Adipocyte (in vitro differentiated cells): ENCODE results near the gene SEC63.
"Not testable (repeated sequence)": the region's sequence is repeated elsewhere in the genome, so short reads cannot be mapped to it uniquely, and the experiment has no call there.

Source experiments
- DNase-seq: peaks from one replicate; pipeline ENCODE4 v3.0.0-alpha.2; 2015; ENCODE audit warnings: low read depth
- H3K27me3 ChIP-seq: replicated peaks from 2 replicates; pipeline ENCODE4 v1.7.0; 2013; ENCODE audit warnings: mild to moderate bottlenecking, low read length, moderate library complexity; ENCODE audit not compliant: control insufficient read depth, insufficient read depth
- H3K36me3 ChIP-seq: 2 replicates; pipeline ENCODE4 v1.7.0; 2013; ENCODE audit warnings: low read length, mild to moderate bottlenecking, moderate library complexity; ENCODE audit not compliant: control insufficient read depth, insufficient read depth, severe bottlenecking
- H3K4me1 ChIP-seq: 2 replicates; pipeline ENCODE4 v1.7.0; 2013; ENCODE audit warnings: mild to moderate bottlenecking, low read length, moderate library complexity; ENCODE audit not compliant: control insufficient read depth, insufficient read depth
- H3K4me3 ChIP-seq: 2 replicates; pipeline ENCODE4 v1.7.0; 2013; ENCODE audit warnings: mild to moderate bottlenecking, low read length, moderate library complexity
- H3K9ac ChIP-seq: 2 replicates; pipeline ENCODE4 v1.7.0; 2013; ENCODE audit warnings: mild to moderate bottlenecking, low read length, moderate library complexity
- H3K9me3 ChIP-seq: 2 replicates; pipeline ENCODE4 v1.7.0; 2013; ENCODE audit warnings: mild to moderate bottlenecking, low read length, moderate library complexity; ENCODE audit not compliant: control insufficient read depth

SEC63 gene

GRCh38 chr6:107943626-107944439 is 14.2 kb downstream of the SEC63 start:
- no peaks in the 10 kb centered on the region for H3K27me3 ChIP-seq
- H3K4me3 ChIP-seq = no peak overlapping the region
- no peak overlapping the region for H3K9ac ChIP-seq
- peaks cover 8% of the 10 kb centered on the region for H3K4me1 ChIP-seq
- no peaks in the 10 kb centered on the region for H3K9me3 ChIP-seq
- DNase-seq = no peak
- no peaks in the 10 kb centered on the region for H3K36me3 ChIP-seq

GRCh38 chr6:107942142-107942541 is 15.9 kb downstream of the SEC63 start:
- DNase-seq = no peak
- Histone ChIP-seq H3K9me3 (no peaks in the 10 kb centered on the region), H3K9ac (no peak overlapping the region), H3K27me3 (no peaks in the 10 kb centered on the region), H3K4me1 (peaks cover 8% of the 10 kb centered on the region), H3K36me3 (no peaks in the 10 kb centered on the region), H3K4me3 (no peak overlapping the region)

GRCh38 chr6:107941627-107942026 is 16.4 kb downstream of the SEC63 start:
- no peak overlapping the region for H3K4me3 ChIP-seq
- no peaks in the 10 kb centered on the region for H3K36me3 ChIP-seq
- no peaks in the 10 kb centered on the region for H3K9me3 ChIP-seq
- no peak for DNase-seq
- no peak overlapping the region for H3K9ac ChIP-seq
- H3K4me1 ChIP-seq = peaks cover 8% of the 10 kb centered on the region
- H3K27me3 ChIP-seq = no peaks in the 10 kb centered on the region

DNA sequence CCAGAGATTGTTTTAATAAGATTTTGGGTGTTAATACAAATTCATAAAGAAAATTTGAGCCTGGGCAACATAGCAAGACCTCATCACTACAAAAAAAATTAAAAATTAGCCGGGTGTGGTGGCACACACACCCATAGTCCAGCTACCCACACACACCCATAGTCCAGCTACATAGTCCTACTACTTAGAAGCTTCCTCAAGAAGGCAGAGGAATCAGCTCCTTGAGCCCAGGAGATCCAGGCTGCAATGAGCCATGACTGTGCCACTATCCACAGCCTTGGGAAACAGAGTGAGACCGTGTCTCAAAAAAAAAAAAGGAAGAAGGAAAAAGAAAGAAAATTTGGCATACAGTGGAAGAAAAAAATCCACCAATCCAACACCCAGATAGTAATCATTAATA is 16.8 kb downstream of the SEC63 start:
- Histone ChIP-seq H3K36me3 (no peaks in the 10 kb centered on the region), H3K9ac (no peak overlapping the region), H3K4me1 (peaks cover 8% of the 10 kb centered on the region), H3K4me3 (no peak overlapping the region), H3K9me3 (no peaks in the 10 kb centered on the region), H3K27me3 (no peaks in the 10 kb centered on the region)
- no peak for DNase-seq

DNA sequence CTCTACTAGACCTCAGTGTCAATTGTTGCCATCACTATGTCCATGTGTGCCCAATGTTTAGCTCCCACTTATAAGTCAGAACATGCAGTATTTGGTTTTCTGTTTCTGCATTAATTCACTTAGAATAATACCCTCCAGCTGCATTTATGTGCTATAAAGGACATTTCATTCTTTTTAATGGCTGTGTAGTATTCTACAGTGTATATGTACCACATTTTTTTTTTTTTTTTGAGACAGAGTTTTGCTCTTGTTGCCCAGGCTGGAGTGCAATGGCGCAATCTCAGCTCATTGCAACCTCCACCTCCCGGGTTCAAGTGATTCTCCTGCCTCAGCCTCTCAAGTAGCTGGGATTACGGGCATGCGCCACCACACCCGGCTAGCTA is 21.1 kb downstream of the SEC63 start:
- DNase-seq, H3K36me3 ChIP-seq, H3K9ac ChIP-seq, H3K4me1 ChIP-seq, H3K27me3 ChIP-seq, H3K4me3 ChIP-seq, H3K9me3 ChIP-seq: not testable (repeated sequence)

- no peaks in the 10 kb centered on the region for H3K36me3 ChIP-seq
- H3K9ac ChIP-seq = no peak overlapping the region
- no peak for DNase-seq
- no peaks in the 10 kb centered on the region for H3K27me3 ChIP-seq
- no peak overlapping the region for H3K4me3 ChIP-seq
- H3K9me3 ChIP-seq = peaks cover 4% of the 10 kb centered on the region
- H3K4me1 ChIP-seq = peaks cover 3% of the 10 kb centered on the region
Observed at GRCh38 chr6:107936162-107936909, 21.7 kb downstream of the SEC63 start.

- not testable (repeated sequence) for H3K9ac ChIP-seq, H3K4me3 ChIP-seq, H3K9me3 ChIP-seq, DNase-seq, H3K27me3 ChIP-seq, H3K36me3 ChIP-seq, H3K4me1 ChIP-seq
Observed at GRCh38 chr6:107934229-107934628, 23.8 kb downstream of the SEC63 start.

- Histone ChIP-seq H3K9me3 (peaks cover 4% of the 10 kb centered on the region), H3K36me3 (no peaks in the 10 kb centered on the region), H3K9ac (no peak overlapping the region), H3K27me3 (no peaks in the 10 kb centered on the region), H3K4me1 (peaks cover 4% of the 10 kb centered on the region), H3K4me3 (no peak overlapping the region)
- no peak for DNase-seq
Observed at GRCh38 chr6:107932580-107932979, 25.4 kb downstream of the SEC63 start.

GRCh38 chr6:107931894-107932293 is 26.1 kb downstream of the SEC63 start:
- Histone ChIP-seq H3K4me1 (peaks cover 8% of the 10 kb centered on the region), H3K9me3 (peaks cover 4% of the 10 kb centered on the region), H3K36me3 (no peaks in the 10 kb centered on the region), H3K27me3 (no peaks in the 10 kb centered on the region), H3K4me3 (no peak overlapping the region), H3K9ac (no peak overlapping the region)
- no peak for DNase-seq

DNA sequence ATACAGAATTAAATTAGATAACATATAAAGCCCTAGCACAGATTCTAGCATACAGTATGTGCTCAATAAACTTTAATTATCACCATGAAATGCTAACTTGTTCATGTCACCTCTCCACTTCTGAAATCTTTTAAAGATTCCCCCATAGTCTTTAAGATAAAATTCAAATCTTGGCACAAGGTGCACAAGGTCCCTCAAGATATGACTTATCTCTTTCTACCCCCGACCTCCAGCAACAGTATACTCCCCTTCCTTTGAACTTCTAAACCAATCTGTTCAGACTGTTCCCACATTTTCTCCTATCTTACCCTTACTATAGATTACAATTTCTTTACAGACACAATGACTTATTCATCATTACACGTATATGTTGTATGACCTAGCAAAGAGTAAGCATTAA is 29.0 kb downstream of the SEC63 start:
- no peaks in the 10 kb centered on the region for H3K27me3 ChIP-seq
- H3K36me3 ChIP-seq = no peaks in the 10 kb centered on the region
- H3K4me3 ChIP-seq = no peak overlapping the region
- no peak overlapping the region for H3K9ac ChIP-seq
- peaks cover 11% of the 10 kb centered on the region for H3K4me1 ChIP-seq
- DNase-seq = no peak
- peaks cover 4% of the 10 kb centered on the region for H3K9me3 ChIP-seq

DNA sequence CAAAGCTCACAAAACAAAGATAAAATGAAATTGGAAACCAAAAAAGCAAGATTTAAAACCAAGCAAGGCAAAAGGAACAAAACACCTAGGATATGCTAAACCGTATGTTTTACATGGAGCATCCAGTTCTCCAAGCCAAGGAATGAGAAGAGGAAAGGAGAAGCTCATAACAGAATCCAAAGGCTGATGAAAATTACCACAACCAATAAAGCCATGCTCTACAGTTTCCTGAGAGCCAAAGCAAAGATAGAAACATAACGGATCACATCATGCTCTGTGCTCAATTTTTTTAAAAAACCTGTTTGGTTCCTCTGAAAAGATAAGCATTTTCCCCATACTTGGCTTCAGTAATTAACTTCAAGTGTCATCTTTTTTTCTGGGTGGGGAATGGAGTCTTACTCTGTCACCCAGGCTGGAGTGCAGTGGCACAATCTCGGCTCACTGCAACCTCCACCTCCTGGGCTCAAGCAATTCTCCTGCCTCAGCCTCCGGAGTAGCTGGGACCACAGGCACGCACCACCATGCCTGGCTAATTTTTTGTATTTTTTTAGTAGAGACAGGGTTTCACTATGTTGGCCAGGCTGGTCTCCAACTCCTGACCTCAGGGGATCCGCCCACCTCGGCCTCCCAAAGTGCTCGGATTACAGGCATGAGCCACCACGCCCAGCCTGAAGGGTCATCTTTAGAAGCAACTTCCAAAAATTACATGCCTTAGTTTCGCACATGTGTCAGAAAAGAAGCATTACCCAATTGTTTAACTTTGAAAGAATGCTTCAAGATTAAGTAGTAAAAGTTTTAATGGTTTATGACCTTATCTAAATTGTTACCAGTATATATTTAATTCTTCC is 31.1 kb downstream of the SEC63 start:
- not testable (repeated sequence) for H3K4me3 ChIP-seq, H3K27me3 ChIP-seq, H3K36me3 ChIP-seq, H3K9me3 ChIP-seq, H3K9ac ChIP-seq
- peak; percentile 12 for DNase-seq
- peaks cover 11% of the 10 kb centered on the region for H3K4me1 ChIP-seq
